OCI-LY3 (cell line): Measurements from ENCODE around the gene RPH3AL.

Experiments
- H2AFZ ChIP-seq: fragments of 200-600, 300-600 bp; shearing (Covaris generic); 2 replicates; pipeline ENCODE4 v1.6.0; 2014; ENCODE audit warnings: antibody characterized with exemption, low read depth, low read length
- H3K27ac ChIP-seq: fragments of 200-600, 300-600 bp; sonication (generic); 2 replicates; pipeline ENCODE4 v1.5.1; 2014; ENCODE audit warnings: mild to moderate bottlenecking, low read length, moderate library complexity, mixed read lengths
- H3K27me3 ChIP-seq: fragments of 200-600, 300-600 bp; sonication (generic); 2 replicates; pipeline ENCODE4 v1.6.1; 2014; ENCODE audit warnings: low read depth, low read length, mixed read lengths
- H3K36me3 ChIP-seq: fragments of 200-600, 300-600 bp; sonication (generic); replicated peaks from 2 replicates; pipeline ENCODE3; 2014; ENCODE audit warnings: low read depth, low read length, mixed read lengths
- H3K4me1 ChIP-seq: fragments of 300-600, 200-600 bp; sonication (generic); 2 replicates; pipeline ENCODE4 v1.6.1; 2014; ENCODE audit warnings: low read length, mixed read lengths
- H3K4me2 ChIP-seq: fragments of 200-600, 300-600 bp; sonication (generic); 2 replicates; pipeline ENCODE4 v1.6.1; 2014; ENCODE audit warnings: low read length, mixed read lengths
- H3K4me3 ChIP-seq: fragments of 300-600, 200-600 bp; sonication (generic); 2 replicates; pipeline ENCODE4 v1.5.1; 2014; ENCODE audit warnings: antibody characterized with exemption, mild to moderate bottlenecking, low read length, moderate library complexity
- H3K79me2 ChIP-seq: fragments of 300-600, 200-600 bp; shearing (Covaris generic); 2 replicates; pipeline ENCODE4 v1.6.1; 2014; ENCODE audit warnings: mild to moderate bottlenecking, low read length, mixed read lengths
- H3K9ac ChIP-seq: fragments of 300-600, 200-600 bp; shearing (Covaris generic); 2 replicates; pipeline ENCODE4 v1.6.0; 2014; ENCODE audit warnings: mild to moderate bottlenecking, low read length, moderate library complexity
- H3K9me3 ChIP-seq: fragments of 200-600, 300-600 bp; shearing (Covaris generic); 2 replicates; pipeline ENCODE4 v1.6.1; 2014; ENCODE audit warnings: low read length, mixed read lengths; ENCODE audit not compliant: insufficient read depth
- H4K20me1 ChIP-seq: fragments of 200-600, 300-600 bp; sonication (generic); 2 replicates; pipeline ENCODE4 v1.6.1; 2016; ENCODE audit warnings: low read length, mixed read lengths; ENCODE audit not compliant: insufficient read depth
- CTCF ChIP-seq: fragments of 200-600, 300-600 bp; sonication (generic); IDR thresholded peaks from 2 replicates; pipeline ENCODE4 v1.5.1; 2014; ENCODE audit warnings: antibody characterized with exemption, low read length, low read depth
- EZH2phosphoT487 ChIP-seq: fragments of 200-600 bp; shearing (Covaris generic); IDR thresholded peaks from 2 replicates; pipeline ENCODE4 v1.6.1; 2018; ENCODE audit warnings: antibody characterized with exemption, mixed run types, low read depth

The RPH3AL gene

GRCh38 chr17:197352-197751 is 155.3 kb downstream of the RPH3AL start:
- Histone ChIP-seq H3K4me1 (peaks cover 10% of the 10 kb centered on the region), H3K4me2 (no peak overlapping the region), H3K27me3 (no peaks in the 10 kb centered on the region), H3K36me3 (no peaks in the 10 kb centered on the region), H3K27ac (no peak overlapping the region), H4K20me1 (no peaks in the 10 kb centered on the region), H3K9me3 (no peaks in the 10 kb centered on the region), H3K9ac (no peak overlapping the region), H3K4me3 (no peak overlapping the region), H2AFZ (no peak overlapping the region), H3K79me2 (no peaks in the 10 kb centered on the region)
- TF ChIP-seq EZH2phosphoT487 (no peak), CTCF (no peak)

GRCh38 chr17:194828-195602 is 157.6 kb downstream of the RPH3AL start:
- H3K4me3 ChIP-seq, result no peak overlapping the region
- no peak overlapping the region for H3K27ac ChIP-seq
- no peaks in the 10 kb centered on the region for H4K20me1 ChIP-seq
- H2AFZ ChIP-seq, result peak overlapping the region; percentile 91
- no peaks in the 10 kb centered on the region for H3K79me2 ChIP-seq
- peaks cover 12% of the 10 kb centered on the region for H3K4me1 ChIP-seq
- no peak overlapping the region for H3K9ac ChIP-seq
- H3K27me3 ChIP-seq, result no peaks in the 10 kb centered on the region
- H3K36me3 ChIP-seq, result no peaks in the 10 kb centered on the region
- TF ChIP-seq CTCF (no peak), EZH2phosphoT487 (no peak)
- H3K4me2 ChIP-seq, result peak overlapping the region; percentile 32
- H3K9me3 ChIP-seq, result no peaks in the 10 kb centered on the region

- TF ChIP-seq CTCF (no peak), EZH2phosphoT487 (no peak)
- H3K9me3 ChIP-seq, result no peaks in the 10 kb centered on the region
- H3K4me3 ChIP-seq, result no peak overlapping the region
- no peaks in the 10 kb centered on the region for H3K79me2 ChIP-seq
- no peak overlapping the region for H2AFZ ChIP-seq
- H3K36me3 ChIP-seq, result no peaks in the 10 kb centered on the region
- no peaks in the 10 kb centered on the region for H3K27me3 ChIP-seq
- H4K20me1 ChIP-seq, result no peaks in the 10 kb centered on the region
- H3K9ac ChIP-seq, result no peak overlapping the region
- no peak overlapping the region for H3K27ac ChIP-seq
- no peak overlapping the region for H3K4me2 ChIP-seq
- H3K4me1 ChIP-seq, result peaks cover 20% of the 10 kb centered on the region
These were observed 158.5 kb downstream of the RPH3AL start for GRCh38 chr17:193841-194806.

- Histone ChIP-seq H3K4me1 (peaks cover 28% of the 10 kb centered on the region), H3K9ac (no peak overlapping the region), H3K36me3 (no peaks in the 10 kb centered on the region), H4K20me1 (no peaks in the 10 kb centered on the region), H3K4me3 (no peak overlapping the region), H3K27me3 (no peaks in the 10 kb centered on the region), H3K79me2 (no peaks in the 10 kb centered on the region), H3K27ac (no peak overlapping the region), H3K4me2 (no peak overlapping the region), H2AFZ (no peak overlapping the region), H3K9me3 (no peaks in the 10 kb centered on the region)
- no peak for TF ChIP-seq EZH2phosphoT487
- no peak for TF ChIP-seq CTCF
These were observed 159.2 kb downstream of the RPH3AL start for GRCh38 chr17:193426-193810.
